Measurements from ENCODE around the gene NFAT5. TPM values are rescaled to one million over a fixed set of nuclear protein-coding genes. Genes with fewer than 3 reads are reported as not detected.

NFAT5 gene
- total RNA-seq, 2 donors from 2014 or later = 77.3 to 98.6 TPM

GRCh38 chr16:69563605-69564580 is 1.9 kb upstream of the NFAT5 start:
- H3K9me3 ChIP-seq = no peaks in the 10 kb centered on the region
- no peak for ATAC-seq (ENCODE audit: insufficient number of reproducible peaks, low FRiP score, low read depth)
- H3K4me1 ChIP-seq (ENCODE audit: control insufficient read depth in 1 of 2, low read depth in 2 of 2) = peaks cover 14 to 23% of the 10 kb centered on the region in 2 donors
- DNase-seq (ENCODE audit: low spot score) = no peak
- H3K36me3 ChIP-seq = no peaks in the 10 kb centered on the region
- TF ChIP-seq CTCF (IDR thresholded peaks at IDR 0.05) = no peak
- H3K4me3 ChIP-seq = peak overlapping the region; percentile 100
- H3K27ac ChIP-seq = no peak overlapping the region
- no peaks in the 10 kb centered on the region for H3K27me3 ChIP-seq (replicated peaks; ENCODE audit: insufficient read depth)

GRCh38 chr16:69564845-69565670 is 708 bp upstream of the NFAT5 start:
- Histone ChIP-seq H3K27me3 (replicated peaks; ENCODE audit: insufficient read depth) (no peaks in the 10 kb centered on the region), H3K36me3 (no peaks in the 10 kb centered on the region), H3K27ac (peak overlapping the region; percentile 99), H3K4me3 (peak overlapping the region; percentile 100), H3K9me3 (no peaks in the 10 kb centered on the region), H3K4me1 (ENCODE audit: control insufficient read depth in 1 of 2, low read depth in 2 of 2) (peaks cover 25 to 34% of the 10 kb centered on the region in 2 donors)
- DNase-seq (ENCODE audit: low spot score) (no peak), ATAC-seq (ENCODE audit: insufficient number of reproducible peaks, low FRiP score, low read depth) (no peak)
- peak; percentile 10 for TF ChIP-seq CTCF (IDR thresholded peaks at IDR 0.05)

GRCh38 chr16:69566240-69566980 is 644 bp downstream of the NFAT5 start:
- ATAC-seq (ENCODE audit: insufficient number of reproducible peaks, low FRiP score, low read depth) (peak; percentile 63), DNase-seq (ENCODE audit: low spot score) (no peak)
- Histone ChIP-seq H3K4me1 (ENCODE audit: control insufficient read depth in 1 of 2, low read depth in 2 of 2) (peaks cover 30 to 43% of the 10 kb centered on the region in 2 donors), H3K4me3 (peak overlapping the region; percentile 100), H3K36me3 (no peaks in the 10 kb centered on the region), H3K27ac (peak overlapping the region; percentile 99), H3K27me3 (replicated peaks; ENCODE audit: insufficient read depth) (no peaks in the 10 kb centered on the region), H3K9me3 (no peaks in the 10 kb centered on the region)
- no peak for TF ChIP-seq CTCF (IDR thresholded peaks at IDR 0.05)

GRCh38 chr16:69566981-69567680 is 1.4 kb downstream of the NFAT5 start:
- no peak for TF ChIP-seq CTCF (IDR thresholded peaks at IDR 0.05)
- Histone ChIP-seq H3K36me3 (no peaks in the 10 kb centered on the region), H3K9me3 (no peaks in the 10 kb centered on the region), H3K4me1 (ENCODE audit: control insufficient read depth in 1 of 2, low read depth in 2 of 2) (peaks cover 30 to 43% of the 10 kb centered on the region in 2 donors), H3K4me3 (peak overlapping the region; percentile 100), H3K27ac (peak overlapping the region; percentile 99), H3K27me3 (replicated peaks; ENCODE audit: insufficient read depth) (no peaks in the 10 kb centered on the region)
- no peak for ATAC-seq (ENCODE audit: insufficient number of reproducible peaks, low FRiP score, low read depth)
- DNase-seq (ENCODE audit: low spot score) = no peak

Data from thoracic aorta (tissue), 2 donors.